Spleen (tissue), 11 donors: Measurements from ENCODE around the gene TMED6. TPM values are rescaled to one million over a fixed set of nuclear protein-coding genes. Genes with fewer than 3 reads are reported as not detected.

Experiments
- DNase-seq: peaks from one replicate; pipeline ENCODE4 v3.0.0-alpha.2; 2020
- H3K27ac ChIP-seq, 8 donors: fragments of 200-600 bp; sonication (generic) in 7 of 8; 1 replicate in 4 of 8; 2 replicates in 4 of 8; pipeline versions ENCODE4 v1.5.0 to v1.8.0; 2016 to 2021; ENCODE audit warnings: inconsistent platforms in 4 of 8, mild to moderate bottlenecking in 4 of 8, moderate library complexity in 1 of 8
- H3K27me3 ChIP-seq, 7 donors: fragments of 200-600 bp; sonication (generic) in 6 of 7; replicated peaks in 1 of 7; 1 replicate in 4 of 7; 2 replicates in 3 of 7; pipeline versions ENCODE4 v1.5.0 to v1.8.0; 2016 to 2021; ENCODE audit warnings: inconsistent platforms in 3 of 7, mild to moderate bottlenecking in 1 of 7
- H3K36me3 ChIP-seq, 6 donors: fragments of 200-600 bp; sonication (generic) in 5 of 6; 1 replicate in 4 of 6; 2 replicates in 2 of 6; pipeline versions ENCODE4 v1.5.0 to v1.8.0; 2016 to 2021; ENCODE audit warnings: inconsistent platforms in 2 of 6
- H3K4me1 ChIP-seq, 6 donors: fragments of 200-600 bp; sonication (generic) in 5 of 6; 1 replicate in 3 of 6; 2 replicates in 3 of 6; pipeline versions ENCODE4 v1.5.0 to v1.8.0; 2016 to 2021; ENCODE audit warnings: inconsistent platforms in 3 of 6
- H3K4me3 ChIP-seq, 8 donors: fragments of 200-600 bp; sonication (generic) in 7 of 8; 1 replicate in 4 of 8; 2 replicates in 4 of 8; pipeline versions ENCODE4 v1.5.0 to v1.8.0; 2016 to 2021; ENCODE audit warnings: inconsistent platforms in 4 of 8, mild to moderate bottlenecking in 4 of 8, moderate library complexity in 2 of 8
- H3K9me3 ChIP-seq, 8 donors: fragments of 200-600 bp; sonication (generic) in 7 of 8; 1 replicate in 4 of 8; 2 replicates in 4 of 8; pipeline versions ENCODE4 v1.5.0 to v1.8.0; 2016 to 2021; ENCODE audit warnings: inconsistent platforms in 4 of 8
- POLR2A ChIP-seq, 3 donors: fragments of 450-650 bp; IDR thresholded peaks; one replicate each; pipeline ENCODE4 v1.5.1; 2017; ENCODE audit warnings: antibody characterized with exemption in 3 of 3, mild to moderate bottlenecking in 1 of 3
- POLR2AphosphoS5 ChIP-seq, 3 donors: sonication (generic); formaldehyde crosslinking; IDR thresholded peaks; one replicate each; pipeline ENCODE4 v1.5.1; 2017; ENCODE audit warnings: antibody characterized with exemption in 3 of 3
- WGBS, 5 donors: extraction: QIAGEN DNeasy Blood & Tissue Kit in 3 of 5; methylation state at CpG; one replicate each; pipeline versions ENCODE4 v1.1.5 to v1.1.7; 2013 to 2018; 5-methylcytosine and 5-hydroxymethylcytosine counted together
- intact Hi-C: fragments of 100-400 bp; cut with DNase I; formaldehyde crosslinking; loops from one replicate; pipeline ENCODE4 v1.15.0; 2023; ENCODE audit warnings: low total_unique reads
- polyA plus RNA-seq, 3 donors: library from polyadenylated mRNA; stranded (reverse); fragments of 200-250 nt; gene quantifications; one replicate each; pipeline ENCODE4 v1.2.1, GENCODE V29; 2013
- total RNA-seq, 7 donors: library from RNA; depleted of rRNA in 3 of 7; stranded (reverse); fragments of >200 nt in 3 of 7; fragmentation: NEBNext Ultra II Directional in 4 of 7; extraction: Animal tissue kit (Norgen Biotek cat#: 25700) in 4 of 7; gene quantifications; one replicate each; pipeline versions ENCODE4 v1.1.0 to v1.2.1, GENCODE V29; 2016 to 2021
- TF ChIP-seq, protein P1 (sequence below), 11 experiments: fragments of 200-600 bp in 7 of 11; fragments of 450-650 bp in 4 of 11; sonication (generic) in 4 of 11; IDR thresholded peaks in 8 of 11; conservative IDR thresholded peaks in 3 of 11; 1 replicate in 7 of 11; 2 replicates in 4 of 11; pipeline versions ENCODE4 v1.4.0 to v1.8.0; 2016 to 2021; ENCODE audit warnings: antibody characterized with exemption in 11 of 11, inconsistent platforms in 4 of 11, mild to moderate bottlenecking in 1 of 11
- donor health status: healthy with polysubstance abuse.
- donor health status: DM: no; HTN: no; CAD: no; lungs with moderate emphysema.
- donor health status: DM: no; HTN: no; CAD: no.
- donor health status: Bipolar disorder and iron deficiency.
- donor health status: healthy.
- donor health status: DM: no; HTN: no; CAD: no.
- donor health status: DM: yes; HTN: yes; CAD: no.

TMED6 gene
- total and polyA plus RNA-seq, 10 donors, result 0.59 to 5.2 (median 1.3) TPM; not detected in 2

DNA sequence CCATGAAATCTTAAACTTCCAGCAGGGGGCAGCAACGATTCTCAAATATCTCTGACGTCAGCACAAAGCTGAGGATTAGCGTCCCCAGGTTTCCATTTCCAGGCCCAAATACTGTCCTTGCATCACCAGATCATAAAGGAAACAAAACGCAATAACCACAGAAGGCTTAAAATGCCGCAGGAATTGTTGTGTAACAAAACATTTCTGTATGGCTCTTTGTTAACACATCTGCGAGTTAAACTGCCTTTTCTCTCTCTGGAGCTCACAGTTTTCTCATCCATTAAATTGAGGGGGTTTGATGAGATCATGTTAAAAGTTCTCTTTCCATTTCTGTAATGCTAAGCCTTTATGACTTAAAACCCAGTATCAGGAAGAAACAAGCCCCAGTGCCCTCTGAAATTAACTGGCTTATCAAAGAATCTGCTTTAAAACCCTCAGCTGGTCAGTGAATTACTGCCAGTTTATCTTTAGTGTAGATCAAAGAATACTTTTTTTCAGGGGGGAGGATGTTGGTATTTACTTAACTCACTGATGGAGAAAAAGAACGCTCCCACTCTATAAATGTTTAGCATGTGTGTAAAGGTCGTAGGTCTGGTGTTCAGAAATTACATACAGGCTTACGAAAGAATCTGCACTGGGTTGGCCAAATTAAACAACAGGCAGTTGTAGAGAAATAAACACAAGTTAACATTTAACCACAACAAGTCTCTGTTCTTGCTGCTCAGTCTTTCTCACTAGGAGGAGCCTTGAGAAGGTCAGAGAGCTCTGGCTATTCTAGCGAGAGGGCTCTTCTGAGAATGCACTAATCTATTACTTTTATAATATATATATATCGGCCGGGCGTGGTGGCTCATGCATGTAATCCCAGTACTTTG, 44.8 kb upstream of the TMED6 start:
- peak overlapping the region in 7 of 8 donors; percentile 35 to 76 (median 68) for H3K27ac ChIP-seq
- 36 to 47% (median 43%) methylated on average over 13 of the region's 13 CpGs for WGBS, 5 donors
- no peaks in the 10 kb centered on the region for H3K27me3 ChIP-seq
- no peaks in the 10 kb centered on the region for H3K36me3 ChIP-seq
- peaks cover 5 to 36% (median 23%) of the 10 kb centered on the region in 6 donors for H3K4me1 ChIP-seq
- TF ChIP-seq, protein P1, sequence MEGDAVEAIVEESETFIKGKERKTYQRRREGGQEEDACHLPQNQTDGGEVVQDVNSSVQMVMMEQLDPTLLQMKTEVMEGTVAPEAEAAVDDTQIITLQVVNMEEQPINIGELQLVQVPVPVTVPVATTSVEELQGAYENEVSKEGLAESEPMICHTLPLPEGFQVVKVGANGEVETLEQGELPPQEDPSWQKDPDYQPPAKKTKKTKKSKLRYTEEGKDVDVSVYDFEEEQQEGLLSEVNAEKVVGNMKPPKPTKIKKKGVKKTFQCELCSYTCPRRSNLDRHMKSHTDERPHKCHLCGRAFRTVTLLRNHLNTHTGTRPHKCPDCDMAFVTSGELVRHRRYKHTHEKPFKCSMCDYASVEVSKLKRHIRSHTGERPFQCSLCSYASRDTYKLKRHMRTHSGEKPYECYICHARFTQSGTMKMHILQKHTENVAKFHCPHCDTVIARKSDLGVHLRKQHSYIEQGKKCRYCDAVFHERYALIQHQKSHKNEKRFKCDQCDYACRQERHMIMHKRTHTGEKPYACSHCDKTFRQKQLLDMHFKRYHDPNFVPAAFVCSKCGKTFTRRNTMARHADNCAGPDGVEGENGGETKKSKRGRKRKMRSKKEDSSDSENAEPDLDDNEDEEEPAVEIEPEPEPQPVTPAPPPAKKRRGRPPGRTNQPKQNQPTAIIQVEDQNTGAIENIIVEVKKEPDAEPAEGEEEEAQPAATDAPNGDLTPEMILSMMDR (IDR thresholded peaks at IDR 0.05 in 8 of 11, conservative IDR thresholded peaks at IDR 0.05 in 3 of 11), result peak in 7 of 11 experiments; percentile 47 to 81 (median 66)
- no peak for TF ChIP-seq POLR2A (IDR thresholded peaks at IDR 0.05)
- peak in 1 of 3 donors; percentile 60 for TF ChIP-seq POLR2AphosphoS5 (IDR thresholded peaks at IDR 0.05)
- no peaks in the 10 kb centered on the region for H3K9me3 ChIP-seq
- H3K4me3 ChIP-seq, result no peak overlapping the region
- intact Hi-C loops, result loop anchor here (10.0 kb wide), 3 partner anchors 168 to 358 kb away; partner anchors contain the start of genes NFAT5 and NOB1
- DNase-seq, result no peak

DNA sequence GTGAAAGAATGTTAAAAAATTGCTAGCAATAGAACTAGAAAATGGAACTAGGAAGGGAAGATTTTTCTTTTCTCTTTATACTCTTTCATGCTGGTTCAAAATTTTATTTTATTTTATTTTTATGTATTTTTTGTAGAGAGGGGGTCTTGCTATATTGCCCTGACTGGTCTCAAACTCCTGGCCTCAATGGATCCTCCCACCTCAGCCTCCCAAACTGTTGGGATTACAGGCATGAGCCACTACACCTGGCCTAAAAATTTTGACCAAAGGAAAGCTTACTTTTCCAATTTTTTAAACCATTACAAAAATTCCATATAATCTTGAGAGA, 44.2 kb upstream of the TMED6 start:
- intact Hi-C loops, result loop anchor here (10.0 kb wide), 3 partner anchors 169 to 359 kb away; partner anchors contain the start of genes NFAT5 and NOB1
- Histone ChIP-seq H3K27me3 (no peaks in the 10 kb centered on the region), H3K4me1 (peaks cover 5 to 36% (median 23%) of the 10 kb centered on the region in 6 donors), H3K9me3 (no peaks in the 10 kb centered on the region), H3K27ac (peak overlapping the region in 4 of 8 donors; percentile 67 to 76 (median 70)), H3K4me3 (no peak overlapping the region), H3K36me3 (no peaks in the 10 kb centered on the region)
- DNase-seq, result no peak
- TF ChIP-seq, protein P1 (IDR thresholded peaks at IDR 0.05 in 8 of 11, conservative IDR thresholded peaks at IDR 0.05 in 3 of 11), result peak in 4 of 11 experiments; percentile 48 to 72 (median 68)
- no peak for TF ChIP-seq POLR2A (IDR thresholded peaks at IDR 0.05)
- TF ChIP-seq POLR2AphosphoS5 (IDR thresholded peaks at IDR 0.05), result no peak

DNA sequence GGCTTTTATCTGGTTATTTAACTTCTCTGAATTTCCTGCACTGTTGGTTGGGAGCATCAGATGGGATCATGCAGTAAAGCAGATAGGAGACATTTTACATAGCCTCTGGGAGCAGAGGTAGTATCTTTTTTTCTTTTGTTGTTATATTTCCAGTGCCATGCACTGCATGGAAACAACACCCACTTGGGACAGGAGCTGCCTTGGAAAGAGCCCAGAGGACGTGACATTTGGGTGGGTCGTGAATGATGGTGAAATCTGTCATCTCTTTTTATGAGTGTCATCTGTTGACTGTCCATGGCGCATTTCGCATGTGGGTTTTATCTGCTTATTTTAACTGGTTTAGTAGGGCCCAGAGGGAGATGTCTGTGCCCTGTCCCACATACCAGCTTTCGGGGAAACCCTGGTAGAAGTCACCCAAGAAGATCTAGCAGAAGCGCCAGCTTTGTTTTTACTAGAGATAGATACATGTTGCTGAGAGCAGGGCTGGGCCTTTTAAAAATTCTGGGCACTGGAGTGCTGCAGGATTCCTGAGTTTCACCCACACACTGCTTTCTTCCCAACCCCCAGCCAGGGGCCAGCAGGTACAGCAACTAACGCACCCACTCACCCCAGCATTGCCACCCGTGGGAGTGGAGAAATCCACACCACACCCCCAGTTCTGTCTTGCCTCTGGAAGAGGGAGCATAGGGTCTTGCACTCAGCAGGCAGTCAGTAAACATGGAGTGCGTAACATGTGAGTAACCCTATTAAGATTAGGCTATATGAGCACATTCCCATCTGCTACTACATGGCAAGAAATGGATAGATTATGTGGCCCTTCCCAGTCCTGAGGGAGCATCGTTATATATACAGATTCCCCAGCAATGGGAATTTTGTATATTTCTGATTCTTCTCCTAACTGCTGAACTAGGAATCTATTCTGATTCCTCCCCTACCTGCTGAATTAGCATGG, 42.6 kb upstream of the TMED6 start:
- Histone ChIP-seq H3K27ac (no peak overlapping the region), H3K9me3 (no peaks in the 10 kb centered on the region), H3K27me3 (no peaks in the 10 kb centered on the region), H3K4me1 (peaks cover 5 to 33% (median 21%) of the 10 kb centered on the region in 6 donors), H3K4me3 (no peak overlapping the region), H3K36me3 (no peaks in the 10 kb centered on the region)
- TF ChIP-seq POLR2A (IDR thresholded peaks at IDR 0.05) (no peak), POLR2AphosphoS5 (IDR thresholded peaks at IDR 0.05) (no peak)
- TF ChIP-seq, protein P1 (IDR thresholded peaks at IDR 0.05 in 8 of 11, conservative IDR thresholded peaks at IDR 0.05 in 3 of 11), result no peak
- WGBS, 5 donors, result 82 to 92% (median 86%) methylated on average over 10 of the region's 10 CpGs
- intact Hi-C loops, result loop anchor here (10.0 kb wide), 3 partner anchors 171 to 361 kb away; partner anchors contain the start of genes NFAT5 and NOB1
- no peak for DNase-seq
